HG03280 (cell line): ENCODE data around the gene LCT.

Experiments
- ATAC-seq: cut with Tn5 transposase; IDR thresholded peaks from one replicate; pipeline ENCODE4 v1.9.1; 2021; ENCODE audit warnings: mild to moderate bottlenecking, moderate library complexity; ENCODE audit not compliant: unreplicated experiment

The LCT gene

GRCh38 chr2:135744760-135745314, 92.1 kb downstream of the LCT start:
- ATAC-seq: no peak

GRCh38 chr2:135743860-135744259, 93.1 kb downstream of the LCT start:
- no peak for ATAC-seq

- peak; percentile 12 for ATAC-seq
These were observed 94.6 kb downstream of the LCT start for GRCh38 chr2:135742325-135742757.

DNA sequence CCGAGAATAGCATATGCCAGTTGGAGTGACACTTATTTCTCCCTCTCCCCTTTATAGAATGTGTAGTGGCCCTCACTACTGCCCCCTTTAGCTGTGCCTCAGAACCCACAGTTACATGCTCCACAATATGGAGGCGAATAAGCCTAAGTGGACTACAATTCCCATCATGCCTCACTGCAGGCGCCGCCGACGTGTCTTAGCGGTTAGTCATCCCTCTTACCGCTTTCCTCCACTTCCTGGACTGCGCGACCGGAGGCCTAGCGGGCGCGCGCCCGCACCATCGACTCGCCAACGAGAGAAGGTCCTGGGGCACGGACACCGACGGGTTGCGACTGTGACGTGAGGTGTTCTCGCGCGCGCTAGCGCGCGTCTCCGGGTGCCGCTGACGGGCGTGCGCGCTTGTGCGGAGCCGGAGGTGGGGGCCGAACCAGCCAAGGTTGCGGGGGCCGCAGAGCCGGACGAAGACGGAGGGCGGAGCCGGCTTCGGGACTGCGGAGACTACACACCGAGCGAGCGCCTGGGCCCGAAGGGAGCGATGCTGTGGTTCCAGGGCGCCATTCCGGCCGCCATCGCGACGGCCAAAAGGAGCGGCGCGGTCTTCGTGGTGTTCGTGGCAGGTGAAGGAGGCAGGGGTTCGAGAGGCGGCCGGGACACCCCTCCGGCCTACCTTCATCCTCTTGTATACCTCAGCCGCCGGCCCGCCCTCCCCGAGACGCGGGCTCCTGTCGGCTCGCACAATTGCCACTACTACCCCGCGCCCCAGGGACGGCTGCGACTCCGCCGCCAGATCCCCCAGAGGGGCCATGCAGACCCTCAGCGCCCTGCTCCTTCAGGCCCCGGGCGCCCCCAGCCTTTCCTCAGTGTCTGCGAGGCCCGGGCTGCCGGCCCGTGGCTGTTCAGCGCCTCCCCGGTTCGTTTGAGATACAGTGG, 95.3 kb downstream of the LCT start, which contains the start of gene UBXN4:
TSS of gene UBXN4 (plus strand) at position 461 of the 930 bp plus-strand sequence. CDS start at position 536, 75 bp downstream.
- peak; percentile 90 for ATAC-seq

GRCh38 chr2:135741043-135741394, 96.0 kb downstream of the LCT start:
- ATAC-seq: no peak

- no peak for ATAC-seq
These were observed 96.8 kb downstream of the LCT start for GRCh38 chr2:135740206-135740605.
